Measurements from ENCODE around the gene LDB3. TPM values are rescaled to one million over a fixed set of nuclear protein-coding genes. Genes with fewer than 3 reads are reported as not detected.

Gene LDB3
- total RNA-seq, 4 donors from 2014 or later, result 0.44 to 3.2 (median 0.98) TPM; not detected in 1

GRCh38 chr10:86685416-86685815 is 17.1 kb downstream of the LDB3 start:
- peaks cover 4% of the 10 kb centered on the region for H3K27me3 ChIP-seq
- 89% methylated on average over 6 of the region's 9 CpGs for WGBS
- peaks cover 8% of the 10 kb centered on the region for H3K4me1 ChIP-seq
- H3K27ac ChIP-seq, result no peak overlapping the region
- no peak for TF ChIP-seq CTCF (IDR thresholded peaks at IDR 0.05)
- no peak for TF ChIP-seq POLR2A (IDR thresholded peaks at IDR 0.05)
- TF ChIP-seq EP300 (IDR thresholded peaks at IDR 0.05), result no peak
- no peak for TF ChIP-seq POLR2AphosphoS5 (IDR thresholded peaks at IDR 0.05)
- no peaks in the 10 kb centered on the region for H3K36me3 ChIP-seq
- no peak for DNase-seq (ENCODE audit: low spot score in 2 of 2)
- no peaks in the 10 kb centered on the region for H3K9me3 ChIP-seq
- H3K4me3 ChIP-seq, result no peak overlapping the region

- no peaks in the 10 kb centered on the region for H3K36me3 ChIP-seq
- peaks cover 4% of the 10 kb centered on the region for H3K27me3 ChIP-seq
- 70% methylated on average over 5 of the region's 13 CpGs for WGBS
- no peak for TF ChIP-seq EP300 (IDR thresholded peaks at IDR 0.05)
- TF ChIP-seq CTCF (IDR thresholded peaks at IDR 0.05), result no peak
- TF ChIP-seq POLR2AphosphoS5 (IDR thresholded peaks at IDR 0.05), result no peak
- TF ChIP-seq POLR2A (IDR thresholded peaks at IDR 0.05), result no peak
- peaks cover 8% of the 10 kb centered on the region for H3K4me1 ChIP-seq
- H3K4me3 ChIP-seq, result no peak overlapping the region
- no peaks in the 10 kb centered on the region for H3K9me3 ChIP-seq
- no peak for DNase-seq (ENCODE audit: low spot score in 2 of 2)
- no peak overlapping the region for H3K27ac ChIP-seq
Observed at GRCh38 chr10:86685893-86686632, 17.8 kb downstream of the LDB3 start.

- no peak overlapping the region for H3K27ac ChIP-seq
- H3K4me1 ChIP-seq, result peaks cover 8% of the 10 kb centered on the region
- 91% methylated on average over 18 of the region's 19 CpGs for WGBS
- H3K9me3 ChIP-seq, result no peaks in the 10 kb centered on the region
- no peak overlapping the region for H3K4me3 ChIP-seq
- H3K36me3 ChIP-seq, result no peaks in the 10 kb centered on the region
- peaks cover 4% of the 10 kb centered on the region for H3K27me3 ChIP-seq
- TF ChIP-seq POLR2AphosphoS5 (IDR thresholded peaks at IDR 0.05) (no peak), CTCF (IDR thresholded peaks at IDR 0.05) (no peak), EP300 (IDR thresholded peaks at IDR 0.05) (no peak)
- DNase-seq (ENCODE audit: low spot score in 2 of 2), result no peak
Observed at GRCh38 chr10:86686972-86687371, 18.7 kb downstream of the LDB3 start.

GRCh38 chr10:86687750-86688149 is 19.4 kb downstream of the LDB3 start:
- peaks cover 4% of the 10 kb centered on the region for H3K27me3 ChIP-seq
- H3K4me1 ChIP-seq, result peaks cover 8% of the 10 kb centered on the region
- DNase-seq (ENCODE audit: low spot score in 2 of 2), result no peak
- H3K4me3 ChIP-seq, result no peak overlapping the region
- no peaks in the 10 kb centered on the region for H3K9me3 ChIP-seq
- TF ChIP-seq CTCF (IDR thresholded peaks at IDR 0.05) (no peak), POLR2AphosphoS5 (IDR thresholded peaks at IDR 0.05) (no peak), POLR2A (IDR thresholded peaks at IDR 0.05) (no peak), EP300 (IDR thresholded peaks at IDR 0.05) (no peak)
- H3K36me3 ChIP-seq, result no peaks in the 10 kb centered on the region
- WGBS, result 28% methylated on average over 4 of the region's 4 CpGs
- no peak overlapping the region for H3K27ac ChIP-seq

GRCh38 chr10:86688398-86688921 is 20.1 kb downstream of the LDB3 start:
- Histone ChIP-seq H3K4me3 (no peak overlapping the region), H3K36me3 (no peaks in the 10 kb centered on the region), H3K9me3 (no peaks in the 10 kb centered on the region), H3K27ac (no peak overlapping the region), H3K4me1 (peaks cover 13% of the 10 kb centered on the region), H3K27me3 (peaks cover 3% of the 10 kb centered on the region)
- peak in 1 of 2 donors; percentile 79 for DNase-seq (ENCODE audit: low spot score in 2 of 2)
- peak; percentile 74 to 84 for TF ChIP-seq CTCF (IDR thresholded peaks at IDR 0.05)
- TF ChIP-seq POLR2A (IDR thresholded peaks at IDR 0.05), result no peak
- 18% methylated on average over 8 of the region's 8 CpGs for WGBS
